Stimulated activated CD4-positive, alpha-beta T cell treated with anti-CD3 and anti-CD28 coated beads, Interleukin-15, amount 100 ng/mL, for 24 hours (primary cell): ENCODE measurements around the gene PDE8B.
"Not testable (repeated sequence)": the region's sequence is repeated elsewhere in the genome, so short reads cannot be mapped to it uniquely, and the experiment has no call there.

Source experiments
- DNase-seq: peaks from one replicate; pipeline ENCODE4 v3.0.0-alpha.2; 2020

PDE8B gene

GRCh38 chr5:77368367-77368766 is 157.9 kb downstream of the PDE8B start:
- DNase-seq = no peak

- no peak for DNase-seq
These were observed 159.1 kb downstream of the PDE8B start for GRCh38 chr5:77369566-77369965.

DNA sequence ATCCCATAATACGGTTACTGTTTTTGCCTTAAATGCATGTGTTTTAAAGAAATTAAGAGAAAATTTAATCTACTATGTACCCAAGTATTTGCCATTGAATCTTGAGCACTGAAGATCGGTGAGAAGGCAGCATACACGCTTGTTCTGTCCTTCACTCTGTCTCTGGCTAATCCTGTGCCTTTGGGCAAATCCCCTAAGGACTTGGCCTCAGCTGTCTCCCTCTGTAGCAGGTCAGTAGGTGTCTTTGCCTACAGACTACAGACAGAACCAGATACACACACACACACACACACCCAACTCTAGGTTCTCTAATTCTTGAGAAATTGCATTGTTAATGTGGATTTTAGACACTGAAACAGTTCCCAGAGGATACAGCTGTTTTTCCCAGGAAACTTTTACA is 164.2 kb downstream of the PDE8B start:
- no peak for DNase-seq

DNA sequence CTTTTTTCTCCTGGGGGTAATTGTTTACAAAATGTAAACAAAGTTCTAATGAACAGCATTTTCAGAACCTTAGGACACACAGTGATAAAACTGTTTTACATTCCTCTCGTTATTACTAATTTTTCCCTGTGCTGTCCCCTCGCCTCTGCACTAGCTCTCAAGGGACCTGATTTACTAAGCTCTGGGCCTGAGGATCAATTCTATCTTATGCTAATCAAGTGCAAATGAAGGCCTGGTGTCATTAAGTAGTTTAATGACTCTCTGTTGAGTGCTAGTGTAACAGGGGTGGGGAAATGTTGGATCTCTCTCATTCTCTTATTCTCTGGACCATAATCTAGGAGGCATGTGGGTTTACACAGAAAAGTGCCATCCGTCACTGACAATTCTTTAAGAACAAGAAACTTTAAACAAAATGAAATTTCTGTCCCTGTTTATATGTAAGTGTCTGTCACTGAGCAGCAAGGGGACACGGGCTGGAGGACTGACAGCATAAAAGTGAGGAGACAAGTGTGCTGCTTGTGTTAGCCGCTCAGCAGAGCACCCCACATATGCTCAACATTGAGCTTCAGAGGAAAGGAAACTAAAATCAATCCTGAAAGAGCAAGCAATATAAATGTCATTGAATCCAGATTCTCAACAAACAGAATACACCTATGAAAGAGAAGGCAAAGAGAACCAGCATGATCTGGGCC is 166.3 kb downstream of the PDE8B start:
- no peak for DNase-seq

- DNase-seq = peak; percentile 71
These were observed 169.1 kb downstream of the PDE8B start for GRCh38 chr5:77379558-77380061.

DNA sequence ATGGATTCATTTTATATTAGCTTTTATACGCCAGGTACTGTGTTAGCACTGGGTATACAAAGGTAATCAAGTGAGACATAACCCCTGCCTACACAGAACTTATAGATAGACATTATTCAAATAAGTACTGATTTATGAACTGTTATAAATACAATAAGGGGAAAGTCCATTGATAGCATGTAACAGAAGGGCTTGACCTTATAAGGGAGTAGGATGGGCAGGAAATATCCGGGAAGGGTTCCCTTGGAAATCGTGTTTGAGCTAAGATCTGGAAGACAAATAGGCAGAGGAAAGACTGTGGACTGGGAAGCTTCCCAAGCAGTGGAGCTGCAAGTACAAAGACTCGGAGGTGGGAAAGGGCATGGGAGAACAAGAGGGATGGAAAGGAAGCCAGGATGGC is 170.2 kb downstream of the PDE8B start:
- no peak for DNase-seq

- not testable (repeated sequence) for DNase-seq
These were observed 172.9 kb downstream of the PDE8B start for GRCh38 chr5:77383336-77383735.

DNA sequence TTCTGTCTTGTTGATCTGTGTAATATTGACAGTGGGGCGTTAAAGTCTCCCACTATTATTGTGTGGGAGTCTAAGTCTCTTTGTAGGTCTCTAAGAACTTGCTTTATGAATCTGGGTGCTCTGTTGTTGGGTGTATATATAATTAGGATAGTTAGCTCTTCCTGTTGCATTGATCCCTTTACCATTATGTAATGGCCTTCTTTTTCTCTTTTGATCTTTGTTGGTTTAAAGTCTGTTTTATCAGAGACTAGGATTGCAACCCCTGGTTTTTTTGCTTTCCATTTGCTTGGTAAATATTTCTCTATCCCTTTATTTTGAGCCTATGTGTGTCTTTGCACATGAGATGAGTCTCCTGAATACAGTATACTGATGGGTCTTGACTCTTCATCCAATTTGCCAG is 175.9 kb downstream of the PDE8B start:
- not testable (repeated sequence) for DNase-seq

DNA sequence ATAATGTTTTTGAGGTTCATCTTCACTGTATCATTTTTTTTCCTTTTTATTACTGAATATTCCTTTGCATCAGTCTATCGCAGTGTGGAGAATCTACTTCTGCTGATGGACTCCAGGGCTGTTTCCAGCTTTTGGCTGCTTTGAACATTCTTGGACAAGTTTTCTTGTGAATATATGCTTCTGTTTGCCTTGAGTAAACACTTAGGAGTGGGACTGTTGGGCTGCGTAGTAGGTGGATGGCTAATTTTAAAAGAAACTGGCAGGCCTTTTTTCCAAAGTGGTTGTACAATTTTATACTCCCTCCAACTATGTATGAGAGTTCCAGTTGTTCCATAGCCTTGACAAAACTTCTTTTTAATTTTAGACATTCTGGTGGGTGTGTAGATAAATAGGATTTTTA is 179.3 kb downstream of the PDE8B start:
- DNase-seq = no peak

DNA sequence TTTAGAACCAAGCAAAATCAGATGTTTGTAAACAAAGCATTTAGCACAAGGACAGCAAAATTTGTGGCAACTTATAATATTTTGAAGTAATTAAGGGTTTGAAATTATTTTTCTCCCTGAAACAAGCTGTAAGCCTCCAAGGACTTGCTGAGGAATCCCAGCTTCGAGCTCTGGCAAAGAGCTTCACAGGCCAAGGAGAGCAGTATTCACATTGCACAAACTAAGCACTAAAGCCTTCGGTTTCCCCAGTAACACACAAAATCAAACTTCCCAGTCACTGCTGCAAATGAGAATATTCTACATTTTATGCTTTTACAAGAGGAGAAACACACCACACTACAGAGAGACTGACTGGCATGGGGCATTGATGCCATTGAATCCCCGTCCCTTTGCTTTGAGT is 179.7 kb downstream of the PDE8B start:
- no peak for DNase-seq

DNA sequence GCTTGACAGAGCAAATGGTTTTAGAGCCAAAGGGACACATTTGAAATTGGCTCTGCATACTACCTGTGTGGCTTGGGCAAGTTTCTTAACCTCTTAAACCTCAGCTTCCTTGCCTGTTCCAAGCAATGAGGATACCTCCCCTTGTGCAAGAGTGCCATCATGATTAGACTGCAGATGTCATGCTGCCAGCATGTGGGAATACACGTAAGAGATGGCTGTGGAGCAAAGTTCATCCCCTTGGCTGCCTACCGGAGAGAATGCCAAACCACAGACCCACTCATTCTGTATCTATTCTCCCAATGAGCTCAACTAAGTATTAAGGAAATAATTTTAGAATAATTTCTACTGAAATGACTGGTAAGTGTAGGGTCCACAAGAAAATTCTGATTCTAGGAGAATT is 180.3 kb downstream of the PDE8B start:
- no peak for DNase-seq

- DNase-seq = no peak
These were observed 180.8 kb downstream of the PDE8B start for GRCh38 chr5:77391240-77391765.

GRCh38 chr5:77394064-77394715 is 183.7 kb downstream of the PDE8B start:
- no peak for DNase-seq

DNA sequence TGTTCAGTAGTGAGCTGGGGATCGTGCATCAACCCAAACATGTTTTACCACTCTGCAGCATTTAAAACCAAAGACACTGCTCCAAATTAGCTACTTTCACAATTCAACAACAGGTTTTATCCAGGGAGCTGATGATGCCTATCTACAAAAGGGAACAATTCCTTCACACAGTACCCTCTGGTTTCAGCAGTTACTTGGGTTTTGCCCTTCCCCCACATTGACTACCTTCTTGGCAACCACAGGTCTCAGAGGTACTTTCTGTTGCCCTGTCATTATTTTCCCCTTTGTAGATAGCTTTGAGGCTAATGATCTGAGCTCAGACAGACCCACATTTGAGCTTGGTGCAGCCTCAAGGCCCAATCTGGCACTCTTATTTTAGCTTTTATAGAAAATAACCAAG is 185.5 kb downstream of the PDE8B start:
- DNase-seq = no peak

DNA sequence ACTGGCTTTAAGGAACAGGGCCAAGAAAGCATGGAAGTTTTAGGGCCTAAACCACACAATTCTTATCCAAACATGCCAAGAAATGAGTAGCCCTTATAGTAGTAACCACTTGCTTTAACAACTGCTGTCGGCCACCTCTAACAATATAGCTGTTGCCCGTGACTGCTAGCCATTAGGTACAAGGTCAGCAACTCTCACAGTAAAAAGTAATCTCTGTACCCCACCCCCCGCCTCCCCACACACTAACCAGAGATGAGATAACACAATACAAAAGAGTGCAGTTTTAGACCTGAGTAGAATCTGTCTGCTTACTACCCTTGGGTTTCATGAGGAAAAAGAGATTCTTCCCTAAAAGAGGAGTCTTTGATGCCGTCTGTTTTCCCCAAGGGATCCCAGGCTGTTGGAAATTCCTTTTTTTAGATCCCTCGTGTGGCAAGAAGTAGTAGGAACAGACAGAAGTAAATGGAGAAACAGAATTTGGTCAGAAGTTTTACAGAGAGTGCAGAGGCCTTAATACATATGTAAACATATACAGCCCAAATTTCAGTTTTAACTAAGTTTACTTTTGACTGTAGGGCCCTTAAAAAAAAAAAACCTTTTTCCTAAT is 187.3 kb downstream of the PDE8B start:
- DNase-seq = no peak

GRCh38 chr5:77398458-77398857 is 188.0 kb downstream of the PDE8B start:
- DNase-seq = no peak

DNA sequence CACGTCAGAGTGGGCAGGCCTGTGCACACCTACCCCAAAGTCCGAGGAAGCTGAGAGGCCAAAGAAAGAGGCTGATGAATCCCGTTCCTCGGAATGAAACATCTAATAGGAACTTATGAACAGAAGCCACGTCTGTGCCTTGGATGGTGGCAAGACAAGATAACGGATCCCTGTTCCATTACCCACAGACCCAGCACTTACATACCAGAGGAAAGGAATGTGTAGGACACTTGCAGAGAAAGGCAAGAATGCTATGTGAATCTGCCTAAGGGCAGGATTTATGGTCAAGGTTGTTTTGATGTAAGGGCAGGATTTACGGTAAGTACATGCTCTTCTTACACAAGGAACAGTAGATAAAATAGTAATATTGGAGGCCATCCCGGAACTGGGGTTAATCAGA is 188.4 kb downstream of the PDE8B start:
- DNase-seq = no peak

DNA sequence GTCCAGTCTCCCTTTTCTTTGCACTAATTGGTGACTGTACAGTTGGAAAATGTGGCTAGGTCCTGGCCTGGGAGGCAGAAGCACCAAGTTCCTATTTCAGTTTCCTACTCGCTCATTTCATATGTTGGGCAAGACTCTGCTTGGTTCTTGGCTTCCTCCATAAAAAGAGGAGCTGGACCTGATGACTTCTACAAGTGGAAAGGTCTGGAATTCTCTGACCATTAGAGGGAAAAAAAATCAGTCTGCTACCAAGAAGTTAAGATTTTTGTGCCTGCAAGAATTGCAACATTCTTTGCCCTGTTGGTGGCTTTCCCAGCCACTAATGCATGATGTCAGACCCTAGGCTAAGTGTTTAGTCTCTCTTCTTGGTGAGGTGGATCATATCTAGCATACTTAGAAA is 190.2 kb downstream of the PDE8B start:
- DNase-seq = no peak

- no peak for DNase-seq
These were observed 192.3 kb downstream of the PDE8B start for GRCh38 chr5:77402796-77403195.

- no peak for DNase-seq
These were observed 196.7 kb downstream of the PDE8B start for GRCh38 chr5:77407152-77407551.

GRCh38 chr5:77409870-77410621 is 199.6 kb downstream of the PDE8B start:
- no peak for DNase-seq

- DNase-seq = no peak
These were observed 202.6 kb downstream of the PDE8B start for GRCh38 chr5:77413049-77413448.

GRCh38 chr5:77418162-77418561 is 207.7 kb downstream of the PDE8B start:
- DNase-seq = no peak
